NCI-H1436 treated with DMSO at 0.1 percent for 48 hours (cell line): ENCODE measurements around the gene ADGRG2.

ENCODE experiments used
- DNase-seq: peaks from one replicate; lab custom pipeline; 2025; lab: John Stamatoyannopoulos, UW

The ADGRG2 gene

GRCh38 chrX:18955676-18956075 is 166.6 kb downstream of the ADGRG2 start:
- DNase-seq: no peak

GRCh38 chrX:18951032-18951431 is 171.2 kb downstream of the ADGRG2 start:
- DNase-seq: no peak

GRCh38 chrX:18949944-18950301 is 172.3 kb downstream of the ADGRG2 start:
- no peak for DNase-seq

DNA sequence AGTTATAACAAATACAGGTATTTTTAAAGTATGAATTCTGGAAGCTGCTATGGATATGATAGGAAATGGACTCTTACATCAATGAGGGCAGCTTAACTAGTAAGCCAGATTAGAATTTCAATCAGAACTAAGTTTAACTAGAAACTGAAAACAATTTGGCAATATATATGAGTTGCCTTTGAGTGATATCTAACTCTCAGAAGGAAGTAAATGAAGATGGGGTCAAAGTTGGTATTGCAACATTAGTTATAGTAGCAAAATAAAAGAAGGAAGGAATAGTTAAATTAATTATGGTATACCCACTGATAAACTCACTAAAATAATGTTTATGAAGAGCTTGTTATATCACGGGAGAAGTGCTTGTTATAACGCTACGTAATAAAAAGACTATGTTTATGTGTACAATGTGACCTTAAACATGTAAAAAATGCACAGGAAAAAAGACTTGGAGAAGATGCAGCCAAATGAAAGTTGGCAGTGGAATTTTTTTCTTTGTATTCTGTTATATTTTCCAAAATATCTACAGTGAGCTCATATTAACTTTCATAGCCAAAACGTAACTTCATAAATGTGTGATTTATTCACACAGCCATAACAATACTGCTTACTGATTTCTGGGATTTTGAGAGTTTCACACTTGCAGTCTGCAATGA is 172.9 kb downstream of the ADGRG2 start:
- DNase-seq: no peak

- DNase-seq: no peak
Measured at GRCh38 chrX:18946611-18947010, 175.7 kb downstream of the ADGRG2 start.

DNA sequence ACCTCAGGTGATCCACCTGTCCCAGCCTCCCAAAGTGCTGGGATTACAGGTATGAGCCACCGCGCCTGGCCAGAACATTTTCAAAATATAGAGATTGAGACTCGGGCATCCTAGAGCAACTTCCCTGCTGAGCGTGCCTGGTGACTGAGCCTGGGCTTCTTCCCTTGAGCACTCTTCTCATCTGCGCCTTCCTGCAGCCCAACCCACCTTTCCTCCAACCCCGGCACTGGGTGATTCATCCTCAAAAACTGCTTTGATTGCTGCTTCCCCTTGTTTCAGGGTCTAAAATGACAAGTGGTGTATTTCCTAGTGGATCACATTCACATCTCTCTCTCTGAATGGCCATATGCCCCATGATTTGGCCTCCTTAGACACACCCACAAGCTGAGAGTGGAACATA is 176.1 kb downstream of the ADGRG2 start:
- no peak for DNase-seq

GRCh38 chrX:18945483-18945882 is 176.8 kb downstream of the ADGRG2 start:
- DNase-seq: no peak

DNA sequence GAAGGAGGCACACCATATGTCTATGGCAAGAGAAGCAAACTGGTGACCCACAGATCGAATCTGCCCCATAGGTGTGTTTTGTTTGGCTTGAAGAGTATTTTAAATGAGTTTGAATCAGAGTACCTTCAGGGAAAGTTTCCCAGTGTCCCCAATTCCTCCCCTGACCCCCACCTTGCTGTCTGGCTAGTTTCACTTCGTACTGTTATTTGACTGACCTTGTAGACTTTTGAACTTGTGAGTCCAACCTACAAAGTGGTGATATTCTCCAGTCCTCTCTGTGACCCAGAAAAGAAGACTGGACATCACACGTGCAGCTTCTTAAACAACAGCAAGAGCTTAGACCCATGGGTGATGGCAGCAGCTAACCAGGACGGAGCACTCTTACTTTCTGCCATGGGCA is 177.8 kb downstream of the ADGRG2 start:
- no peak for DNase-seq

- no peak for DNase-seq
Measured at GRCh38 chrX:18941896-18942295, 180.4 kb downstream of the ADGRG2 start.
